T-helper 17 cell (primary cell): ENCODE data around the gene B4GALT1. TPM values are rescaled to one million over a fixed set of nuclear protein-coding genes. Genes with fewer than 3 reads are reported as not detected.
"Not testable (repeated sequence)": the region's sequence is repeated elsewhere in the genome, so short reads cannot be mapped to it uniquely, and the experiment has no call there.

Experiments used
- ATAC-seq: fragments of 150-1000 bp; cut with Tn5 transposase; 2 replicates; pipeline ENCODE4 v1.10.0; 2021; ENCODE audit warnings: mild to moderate bottlenecking, moderate library complexity
- DNase-seq, 3 donors: peaks; one replicate each; pipeline versions ENCODE4 v3.0.0 to v3.0.0-alpha.2; 2020 to 2021
- H3K9me3 ChIP-seq: one replicate; pipeline ENCODE4 v1.7.0; 2013; ENCODE audit warnings: low read length, mild to moderate bottlenecking; ENCODE audit not compliant: control insufficient read depth, poor library complexity, severe bottlenecking
- H3K27ac Mint-ChIP-seq: one replicate; pipeline ENCODE4 v1.8.0; 2022; ENCODE audit warnings: mild to moderate bottlenecking, moderate library complexity, mixed read lengths
- H3K27me3 Mint-ChIP-seq: one replicate; pipeline ENCODE4 v1.8.0; 2022; ENCODE audit warnings: mixed read lengths
- H3K36me3 Mint-ChIP-seq: one replicate; pipeline ENCODE4 v1.8.0; 2022; ENCODE audit warnings: low read depth, mixed read lengths
- H3K4me1 Mint-ChIP-seq: one replicate; pipeline ENCODE4 v1.8.0; 2022; ENCODE audit warnings: mild to moderate bottlenecking, mixed read lengths
- H3K4me3 Mint-ChIP-seq: one replicate; pipeline ENCODE4 v1.8.0; 2022; ENCODE audit warnings: mild to moderate bottlenecking, moderate library complexity, mixed read lengths
- total RNA-seq, 4 donors: library from RNA in 2 of 4; stranded (reverse) in 2 of 4; gene quantifications; one replicate each; pipeline ENCODE4 v1.2.3 and lab custom pipeline; 2022 to 2026

The B4GALT1 gene
- total RNA-seq, 2 donors from 2014 or later, result 106 to 126 TPM

GRCh38 chr9:33101104-33101951 is 65.8 kb downstream of the B4GALT1 start:
- ATAC-seq, result no peak
- H3K36me3 Mint-ChIP-seq, result no peaks in the 10 kb centered on the region

GRCh38 chr9:33099754-33100153 is 67.4 kb downstream of the B4GALT1 start:
- no peaks in the 10 kb centered on the region for H3K27me3 Mint-ChIP-seq
- no peaks in the 10 kb centered on the region for H3K9me3 ChIP-seq
- DNase-seq (no peak), ATAC-seq (no peak)
- no peak overlapping the region for H3K27ac Mint-ChIP-seq
- no peaks in the 10 kb centered on the region for H3K36me3 Mint-ChIP-seq
- peaks cover 7% of the 10 kb centered on the region for H3K4me1 Mint-ChIP-seq
- H3K4me3 Mint-ChIP-seq, result no peak overlapping the region

More at GRCh38 chr9:33101104-33101951, 65.8 kb downstream of the B4GALT1 start:
- H3K27me3 Mint-ChIP-seq, result no peaks in the 10 kb centered on the region
- no peak for DNase-seq
- no peak overlapping the region for H3K27ac Mint-ChIP-seq
- H3K9me3 ChIP-seq, result no peaks in the 10 kb centered on the region
- H3K4me1 Mint-ChIP-seq, result peaks cover 5% of the 10 kb centered on the region
- no peak overlapping the region for H3K4me3 Mint-ChIP-seq

- ATAC-seq, result no peak
- H3K9me3 ChIP-seq, result no peaks in the 10 kb centered on the region
- no peak for DNase-seq
- no peaks in the 10 kb centered on the region for H3K27me3 Mint-ChIP-seq
- no peak overlapping the region for H3K27ac Mint-ChIP-seq
- H3K4me1 Mint-ChIP-seq, result peaks cover 5% of the 10 kb centered on the region
- no peak overlapping the region for H3K4me3 Mint-ChIP-seq
- H3K36me3 Mint-ChIP-seq, result peaks cover 2% of the 10 kb centered on the region
These were observed 69.9 kb downstream of the B4GALT1 start for GRCh38 chr9:33097192-33097591.

GRCh38 chr9:33092634-33093033 is 74.5 kb downstream of the B4GALT1 start:
- DNase-seq (no peak), ATAC-seq (no peak)
- Mint-ChIP-seq H3K27ac (no peak overlapping the region), H3K4me3 (no peak overlapping the region), H3K4me1 (peaks cover 6% of the 10 kb centered on the region), H3K27me3 (no peaks in the 10 kb centered on the region), H3K36me3 (peaks cover 2% of the 10 kb centered on the region)
- no peaks in the 10 kb centered on the region for H3K9me3 ChIP-seq

DNA sequence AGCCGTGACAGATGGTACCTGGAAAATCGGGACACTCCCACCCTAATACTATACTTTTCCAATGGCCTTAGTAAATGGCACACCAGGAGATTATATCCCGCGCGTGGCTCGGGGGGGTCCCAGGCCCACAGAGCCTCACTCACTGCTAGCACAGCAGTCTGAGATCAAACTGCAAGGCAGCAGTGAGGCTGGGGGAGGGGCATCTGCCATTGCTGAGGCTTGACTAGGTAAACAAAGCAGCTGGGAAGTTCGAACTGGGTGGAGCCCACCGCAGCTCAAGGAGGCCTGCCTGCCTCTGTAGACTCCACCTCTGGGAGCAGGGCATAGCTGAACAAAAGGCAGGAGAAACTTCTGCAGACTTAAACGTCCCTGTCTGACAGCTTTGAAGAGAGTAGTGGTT is 81.5 kb downstream of the B4GALT1 start:
- DNase-seq, H3K9me3 ChIP-seq, H3K4me3 Mint-ChIP-seq, H3K36me3 Mint-ChIP-seq, H3K27ac Mint-ChIP-seq, ATAC-seq, H3K27me3 Mint-ChIP-seq: not testable (repeated sequence)
- H3K4me1 Mint-ChIP-seq, result peaks cover 18% of the 10 kb centered on the region

DNA sequence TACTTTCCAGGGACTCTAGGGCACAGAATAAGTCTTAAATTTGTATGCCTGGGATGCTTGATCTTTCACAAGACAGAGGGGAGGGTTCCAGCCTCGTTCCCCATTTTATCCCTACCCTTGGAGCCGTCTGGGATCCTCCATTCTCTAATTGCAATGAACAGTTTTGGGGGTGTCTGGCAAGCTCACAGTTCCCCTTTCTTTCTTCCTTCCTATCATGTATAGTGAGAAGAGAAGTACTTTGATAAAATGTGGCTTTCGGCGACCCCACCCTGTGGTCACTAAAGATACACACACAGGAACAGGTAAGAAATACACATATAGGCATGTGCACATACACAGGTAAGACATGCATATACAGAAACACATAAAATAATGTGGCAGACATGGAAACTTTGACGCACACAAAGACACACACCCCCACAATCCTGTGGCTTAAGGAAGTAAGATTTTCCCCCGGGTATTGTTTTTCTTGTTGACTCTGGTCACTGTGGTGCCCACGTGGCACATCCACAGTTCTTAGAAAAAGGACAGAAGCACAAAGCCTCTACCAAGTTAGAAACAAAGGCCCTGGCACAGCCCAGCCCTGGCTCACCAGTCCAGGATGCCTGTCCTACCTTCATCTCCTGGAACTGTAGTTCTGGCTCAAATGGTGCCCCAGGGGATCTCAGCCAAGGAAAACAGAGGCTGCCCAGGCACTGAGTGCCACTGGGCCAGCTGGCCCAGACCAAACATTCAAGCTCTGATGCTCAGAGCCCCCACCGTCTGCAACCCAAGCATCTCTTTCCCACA is 84.4 kb downstream of the B4GALT1 start:
- DNase-seq, result no peak
- Mint-ChIP-seq H3K27ac (peak overlapping the region; percentile 75), H3K4me3 (peak overlapping the region; percentile 73), H3K4me1 (peaks cover 18% of the 10 kb centered on the region), H3K36me3 (no peaks in the 10 kb centered on the region), H3K27me3 (no peaks in the 10 kb centered on the region)
- H3K9me3 ChIP-seq, result no peaks in the 10 kb centered on the region
- no peak for ATAC-seq

- Mint-ChIP-seq H3K36me3 (no peaks in the 10 kb centered on the region), H3K4me1 (peaks cover 18% of the 10 kb centered on the region), H3K4me3 (peak overlapping the region; percentile 73), H3K27me3 (no peaks in the 10 kb centered on the region), H3K27ac (peak overlapping the region; percentile 75)
- DNase-seq, result no peak
- peak; percentile 37 for ATAC-seq
- no peaks in the 10 kb centered on the region for H3K9me3 ChIP-seq
These were observed 85.0 kb downstream of the B4GALT1 start for GRCh38 chr9:33082128-33082527.

DNA sequence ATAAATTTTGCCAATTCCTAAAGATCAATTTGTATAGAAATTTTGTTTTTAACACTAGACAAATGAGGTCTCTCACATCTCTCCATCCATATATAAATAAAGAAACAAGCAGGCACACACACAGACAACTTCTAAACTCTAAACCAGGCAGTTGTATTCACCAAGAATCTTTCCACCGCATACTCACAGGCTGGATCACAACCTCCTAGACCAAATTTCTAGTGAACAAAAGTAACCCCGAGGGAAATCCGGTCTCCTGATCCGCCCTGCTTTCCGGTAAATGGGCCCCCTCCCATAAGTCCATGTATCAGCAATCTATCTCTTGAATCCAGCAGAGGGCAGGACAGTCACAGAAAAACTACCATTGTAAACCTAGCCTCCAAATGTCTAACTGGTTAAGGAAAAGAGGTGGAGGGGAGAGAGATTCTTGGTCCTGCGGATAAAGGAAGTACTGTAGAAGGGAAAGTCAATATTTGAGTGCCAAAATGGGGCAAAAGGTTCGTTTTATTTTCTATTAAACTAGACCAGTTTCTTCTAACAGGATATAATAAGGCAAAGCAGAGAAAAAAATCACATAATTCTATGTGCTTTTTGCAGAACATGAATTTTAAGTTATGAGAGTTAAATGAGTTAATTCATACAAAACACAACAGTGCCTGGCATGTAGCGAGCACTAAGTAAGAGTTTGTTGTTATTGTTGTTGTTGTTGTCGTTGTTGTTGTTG is 85.8 kb downstream of the B4GALT1 start:
- Mint-ChIP-seq H3K4me1 (peaks cover 23% of the 10 kb centered on the region), H3K36me3 (no peaks in the 10 kb centered on the region), H3K4me3 (no peak overlapping the region), H3K27me3 (no peaks in the 10 kb centered on the region), H3K27ac (no peak overlapping the region)
- H3K9me3 ChIP-seq, result no peaks in the 10 kb centered on the region
- DNase-seq (peak in 2 of 3 donors; percentile 29 to 38), ATAC-seq (peak; percentile 53)

GRCh38 chr9:33080534-33080933 is 86.6 kb downstream of the B4GALT1 start:
- H3K27me3 Mint-ChIP-seq, result no peaks in the 10 kb centered on the region
- ATAC-seq (no peak), DNase-seq (no peak)
- H3K4me1 Mint-ChIP-seq, result peaks cover 24% of the 10 kb centered on the region
- H3K36me3 Mint-ChIP-seq, result no peaks in the 10 kb centered on the region
- no peak overlapping the region for H3K4me3 Mint-ChIP-seq
- no peak overlapping the region for H3K27ac Mint-ChIP-seq
- H3K9me3 ChIP-seq, result no peaks in the 10 kb centered on the region

GRCh38 chr9:33076046-33077004 is 90.8 kb downstream of the B4GALT1 start, which contains the start of gene SMU1:
SMU1 (minus strand) TSS chr9:33076674; CDS start chr9:33076608, 66 bp downstream.
- no peaks in the 10 kb centered on the region for H3K9me3 ChIP-seq
- Mint-ChIP-seq H3K36me3 (peaks cover 2% of the 10 kb centered on the region), H3K27ac (peak within 1 kb of the TSS; percentile 99), H3K27me3 (no peaks in the 10 kb centered on the region), H3K4me1 (peaks cover 18% of the 10 kb centered on the region), H3K4me3 (peak within 1 kb of the TSS; percentile 94)
- peak; percentile 96 for ATAC-seq
- peak; percentile 88 to 92 (median 90) for DNase-seq

- Mint-ChIP-seq H3K27ac (peak overlapping the region; percentile 6), H3K27me3 (no peaks in the 10 kb centered on the region), H3K36me3 (peaks cover 5% of the 10 kb centered on the region), H3K4me3 (no peak overlapping the region), H3K4me1 (peaks cover 24% of the 10 kb centered on the region)
- no peak for DNase-seq
- no peaks in the 10 kb centered on the region for H3K9me3 ChIP-seq
- no peak for ATAC-seq
These were observed 98.1 kb downstream of the B4GALT1 start for GRCh38 chr9:33068991-33069390.
